ENCODE data around the gene RETREG1.

- TF ChIP-seq CTCF (conservative IDR thresholded peaks at IDR 0.05; ENCODE audit: low read length), result no peak
- no peak for TF ChIP-seq EZH2phosphoT487 (IDR thresholded peaks at IDR 0.05; ENCODE audit: borderline replicate concordance)
These were observed 133.9 kb downstream of the RETREG1 start for GRCh38 chr5:16482891-16483290.
